Trophoblast cell (in vitro differentiated cells and primary cell): Measurements from ENCODE around the gene INCENP.

Experiments used
- DNase-seq, 2 donors: peaks; one replicate each; pipeline ENCODE4 v3.0.0-alpha.2; 2016
- H2AFZ ChIP-seq: 2 replicates; pipeline ENCODE4 v1.6.1; 2013; ENCODE audit warnings: low read length, moderate library complexity, mild to moderate bottlenecking; ENCODE audit not compliant: insufficient read depth, poor library complexity
- H2AK5ac ChIP-seq: 2 replicates; pipeline ENCODE4 v1.6.1; 2013; ENCODE audit warnings: mild to moderate bottlenecking, low read length
- H2BK120ac ChIP-seq: 2 replicates; pipeline ENCODE4 v1.6.1; 2013; ENCODE audit warnings: low read length, mild to moderate bottlenecking, moderate library complexity; ENCODE audit not compliant: insufficient read depth, poor library complexity
- H2BK12ac ChIP-seq: 2 replicates; pipeline ENCODE4 v1.6.1; 2013; ENCODE audit warnings: mild to moderate bottlenecking, low read length, moderate library complexity
- H2BK5ac ChIP-seq: 2 replicates; pipeline ENCODE4 v1.6.1; 2013; ENCODE audit warnings: low read length, low read depth, moderate library complexity, mild to moderate bottlenecking; ENCODE audit not compliant: poor library complexity
- H3K14ac ChIP-seq: 2 replicates; pipeline ENCODE4 v1.6.1; 2013; ENCODE audit warnings: mild to moderate bottlenecking, low read length
- H3K18ac ChIP-seq: 2 replicates; pipeline ENCODE4 v1.6.1; 2013; ENCODE audit warnings: mild to moderate bottlenecking, low read length
- H3K23ac ChIP-seq: 2 replicates; pipeline ENCODE4 v1.6.1; 2013; ENCODE audit warnings: low read length
- H3K27ac ChIP-seq: 2 replicates; pipeline ENCODE4 v1.5.1; 2013; ENCODE audit warnings: low read depth, mild to moderate bottlenecking, inconsistent platforms, low read length, moderate library complexity
- H3K27me3 ChIP-seq: 2 replicates; pipeline ENCODE4 v1.6.1; 2013; ENCODE audit warnings: inconsistent platforms, mild to moderate bottlenecking, low read length, moderate library complexity; ENCODE audit not compliant: insufficient read depth
- H3K36me3 ChIP-seq, 2 experiments: 1 replicate in 1 of 2; 2 replicates in 1 of 2; pipeline ENCODE4 v1.6.1; 2013; ENCODE audit warnings: low read length in 2 of 2, mild to moderate bottlenecking in 2 of 2, moderate library complexity in 1 of 2; ENCODE audit not compliant: insufficient read depth in 2 of 2, control insufficient read depth in 1 of 2
- H3K4ac ChIP-seq: 2 replicates; pipeline ENCODE4 v1.6.1; 2013; ENCODE audit warnings: low read depth, mild to moderate bottlenecking, low read length, moderate library complexity
- H3K4me1 ChIP-seq, 2 experiments: 1 replicate in 1 of 2; 2 replicates in 1 of 2; pipeline ENCODE4 v1.6.1; 2013; ENCODE audit warnings: low read length in 2 of 2, mild to moderate bottlenecking in 2 of 2, moderate library complexity in 1 of 2; ENCODE audit not compliant: insufficient read depth in 2 of 2, control insufficient read depth in 1 of 2
- H3K4me2 ChIP-seq: 2 replicates; pipeline ENCODE4 v1.6.1; 2013; ENCODE audit warnings: inconsistent platforms, mild to moderate bottlenecking, low read length, moderate library complexity
- H3K4me3 ChIP-seq: 2 replicates; pipeline ENCODE4 v1.5.1; 2013; ENCODE audit warnings: mild to moderate bottlenecking, low read depth, low read length, inconsistent platforms
- H3K79me1 ChIP-seq: one replicate; pipeline ENCODE4 v1.6.1; 2013; ENCODE audit warnings: low read length
- H3K79me2 ChIP-seq: 2 replicates; pipeline ENCODE4 v1.6.1; 2013; ENCODE audit warnings: low read length, mild to moderate bottlenecking; ENCODE audit not compliant: control insufficient read depth, insufficient read depth, poor library complexity
- H3K9ac ChIP-seq: 2 replicates; pipeline ENCODE4 v1.6.1; 2013; ENCODE audit warnings: mild to moderate bottlenecking, low read length
- H3K9me3 ChIP-seq: 2 replicates; pipeline ENCODE4 v1.6.1; 2013; ENCODE audit warnings: low read depth, mild to moderate bottlenecking, control low read depth, inconsistent platforms, low read length; ENCODE audit not compliant: insufficient read depth
- H4K12ac ChIP-seq: 2 replicates; pipeline ENCODE4 v1.6.1; 2013; ENCODE audit warnings: low read depth, mild to moderate bottlenecking, low read length, moderate library complexity
- H4K8ac ChIP-seq: 2 replicates; pipeline ENCODE4 v1.6.1; 2013; ENCODE audit warnings: low read depth, mild to moderate bottlenecking, low read length, moderate library complexity
- H4K91ac ChIP-seq: one replicate; pipeline ENCODE4 v1.6.1; 2013; ENCODE audit warnings: low read depth, mild to moderate bottlenecking, low read length, moderate library complexity
- WGBS: extraction: QIAGEN DNeasy Blood & Tissue Kit; methylation state at CpG from one replicate; pipeline ENCODE4 v1.1.7; 2013; ENCODE audit warnings: missing lambda C conversion rate; ENCODE audit not compliant: insufficient read length, insufficient coverage; ENCODE audit errors: extremely low coverage; 5-methylcytosine and 5-hydroxymethylcytosine counted together

Gene INCENP

GRCh38 chr11:62127941-62128770 lies 4.3 kb downstream of the INCENP start:
- Histone ChIP-seq H3K4ac (peak overlapping the region; percentile 1), H3K36me3 (peaks cover 44 to 45% of the 10 kb centered on the region in 2 experiments), H3K18ac (no peak overlapping the region), H3K9me3 (peaks cover 3% of the 10 kb centered on the region), H3K27ac (no peak overlapping the region), H3K4me2 (no peak overlapping the region), H3K9ac (no peak overlapping the region), H4K91ac (no peak overlapping the region), H3K4me3 (no peak overlapping the region), H3K27me3 (no peaks in the 10 kb centered on the region), H3K23ac (no peak overlapping the region), H3K79me2 (peaks cover 17% of the 10 kb centered on the region), H2BK12ac (no peak overlapping the region), H2BK5ac (no peak overlapping the region), H2BK120ac (no peak overlapping the region), H3K14ac (no peak overlapping the region), H3K4me1 (peaks cover 8 to 13% of the 10 kb centered on the region in 2 experiments), H4K12ac (no peak overlapping the region), H2AFZ (no peak overlapping the region), H3K79me1 (peaks cover 4% of the 10 kb centered on the region), H4K8ac (no peak overlapping the region), H2AK5ac (no peak overlapping the region)
- no CpG with 5 or more reads among the region's 16 CpGs for WGBS
- no peak for DNase-seq

- H3K79me2 ChIP-seq: peaks cover 19% of the 10 kb centered on the region
- DNase-seq: no peak
- no peak overlapping the region for H3K4me3 ChIP-seq
- H2BK120ac ChIP-seq: no peak overlapping the region
- no peak overlapping the region for H3K9ac ChIP-seq
- H3K23ac ChIP-seq: no peak overlapping the region
- H3K27me3 ChIP-seq: no peaks in the 10 kb centered on the region
- no peak overlapping the region for H2BK5ac ChIP-seq
- no peak overlapping the region for H3K4me2 ChIP-seq
- H3K4ac ChIP-seq: peak overlapping the region; percentile 22
- H2BK12ac ChIP-seq: no peak overlapping the region
- H2AFZ ChIP-seq: no peak overlapping the region
- H3K18ac ChIP-seq: peak overlapping the region; percentile 17
- no peak overlapping the region for H3K27ac ChIP-seq
- peaks cover 50 to 51% of the 10 kb centered on the region in 2 experiments for H3K36me3 ChIP-seq
- H4K8ac ChIP-seq: no peak overlapping the region
- H2AK5ac ChIP-seq: no peak overlapping the region
- H4K91ac ChIP-seq: no peak overlapping the region
- H3K79me1 ChIP-seq: peaks cover 4% of the 10 kb centered on the region
- peaks cover 8 to 17% of the 10 kb centered on the region in 2 experiments for H3K4me1 ChIP-seq
- peaks cover 3% of the 10 kb centered on the region for H3K9me3 ChIP-seq
- no peak overlapping the region for H4K12ac ChIP-seq
- no CpG with 5 or more reads among the region's 7 CpGs for WGBS
- H3K14ac ChIP-seq: no peak overlapping the region
Observed at GRCh38 chr11:62128835-62129234, 5.0 kb downstream of the INCENP start.

GRCh38 chr11:62129590-62130282 lies 5.9 kb downstream of the INCENP start:
- Histone ChIP-seq H3K9ac (no peak overlapping the region), H3K4ac (no peak overlapping the region), H3K79me1 (no peaks in the 10 kb centered on the region), H4K12ac (no peak overlapping the region), H2BK120ac (no peak overlapping the region), H3K23ac (no peak overlapping the region), H4K8ac (no peak overlapping the region), H3K79me2 (peaks cover 13% of the 10 kb centered on the region), H2BK5ac (no peak overlapping the region), H4K91ac (no peak overlapping the region), H3K4me1 (peaks cover 7 to 15% of the 10 kb centered on the region in 2 experiments), H2AK5ac (no peak overlapping the region), H2BK12ac (no peak overlapping the region), H3K27me3 (no peaks in the 10 kb centered on the region), H2AFZ (no peak overlapping the region), H3K4me2 (no peak overlapping the region), H3K9me3 (no peaks in the 10 kb centered on the region), H3K27ac (no peak overlapping the region), H3K14ac (no peak overlapping the region), H3K4me3 (no peak overlapping the region), H3K18ac (no peak overlapping the region), H3K36me3 (peaks cover 52 to 54% of the 10 kb centered on the region in 2 experiments)
- DNase-seq: no peak
- no CpG with 5 or more reads among the region's 28 CpGs for WGBS

GRCh38 chr11:62130283-62131169 lies 6.7 kb downstream of the INCENP start:
- Histone ChIP-seq H3K27me3 (no peaks in the 10 kb centered on the region), H3K23ac (no peak overlapping the region), H3K4me2 (no peak overlapping the region), H3K14ac (no peak overlapping the region), H2AFZ (no peak overlapping the region), H3K18ac (no peak overlapping the region), H2BK12ac (no peak overlapping the region), H3K4ac (peak overlapping the region; percentile 64), H2BK5ac (no peak overlapping the region), H3K27ac (no peak overlapping the region), H2BK120ac (no peak overlapping the region), H4K8ac (no peak overlapping the region), H4K12ac (no peak overlapping the region), H4K91ac (no peak overlapping the region), H3K9me3 (no peaks in the 10 kb centered on the region), H3K79me2 (peaks cover 8% of the 10 kb centered on the region), H2AK5ac (no peak overlapping the region), H3K36me3 (peaks cover 52 to 54% of the 10 kb centered on the region in 2 experiments), H3K4me1 (peaks cover under 1 to 9% of the 10 kb centered on the region in 2 experiments), H3K79me1 (no peaks in the 10 kb centered on the region), H3K9ac (no peak overlapping the region), H3K4me3 (no peak overlapping the region)
- no peak for DNase-seq
- WGBS: no CpG with 5 or more reads among the region's 34 CpGs
